WTC11 (cell line): ENCODE data around the gene TRMT1L. TPM values are rescaled to one million over a fixed set of nuclear protein-coding genes. Genes with fewer than 3 reads are reported as not detected.

Experiments
- ATAC-seq: fragments of 200-7000 bp; cut with Tn5 transposase; 2 replicates; pipeline ENCODE4 v1.10.0; 2021; ENCODE audit warnings: mild to moderate bottlenecking, moderate library complexity
- CTCF ChIA-PET: fragments of 300-600 bp; sonication (Branson Sonifier 250); formaldehyde crosslinking; loops from one replicate; lab custom pipeline; 2021; ENCODE audit warnings: antibody characterized with exemption; lab: Charles Lee
- POLR2A ChIA-PET: fragments of 350-600 bp; sonication (Branson Sonifier 250); formaldehyde crosslinking; loops from one replicate; lab custom pipeline; 2021; ENCODE audit warnings: antibody characterized with exemption; lab: Charles Lee
- DNase-seq: peaks from one replicate; pipeline ENCODE4 v3.0.0; 2021; ENCODE audit warnings: low spot score
- H3K27ac Mint-ChIP-seq: 2 replicates; pipeline ENCODE4 v1.8.0; 2021; ENCODE audit warnings: mixed read lengths
- H3K27me3 Mint-ChIP-seq: 2 replicates; pipeline ENCODE4 v1.8.0; 2021; ENCODE audit warnings: low read depth, mild to moderate bottlenecking, moderate library complexity, mixed read lengths
- H3K36me3 Mint-ChIP-seq: 2 replicates; pipeline ENCODE4 v1.8.0; 2021; ENCODE audit warnings: mixed read lengths
- H3K4me1 Mint-ChIP-seq: 2 replicates; pipeline ENCODE4 v1.8.0; 2022; ENCODE audit warnings: mixed read lengths
- H3K4me3 Mint-ChIP-seq: 2 replicates; pipeline ENCODE4 v1.8.0; 2021; ENCODE audit warnings: mild to moderate bottlenecking, moderate library complexity, mixed read lengths
- H3K9me3 Mint-ChIP-seq: 2 replicates; pipeline ENCODE4 v1.8.0; 2021; ENCODE audit warnings: mixed read lengths
- AFF4 ChIP-seq: sonication (generic); formaldehyde crosslinking; IDR thresholded peaks from 2 replicates; pipeline ENCODE4 v1.8.1; 2023; ENCODE audit warnings: mild to moderate bottlenecking, missing genetic modification reagents, borderline replicate concordance
- ATF3 ChIP-seq: sonication (generic); formaldehyde crosslinking; conservative IDR thresholded peaks from 2 replicates; pipeline ENCODE4 v1.8.1; 2022; ENCODE audit warnings: mild to moderate bottlenecking, missing genetic modification reagents
- CREB1 ChIP-seq: sonication (generic); formaldehyde crosslinking; IDR thresholded peaks from 2 replicates; pipeline ENCODE4 v1.8.0; 2023; ENCODE audit warnings: mild to moderate bottlenecking, missing genetic modification reagents
- ELF4 ChIP-seq: sonication (generic); formaldehyde crosslinking; IDR thresholded peaks from 2 replicates; pipeline ENCODE4 v1.8.1; 2022; ENCODE audit warnings: low read depth, mild to moderate bottlenecking, moderate library complexity, missing genetic modification reagents
- EMX1 ChIP-seq: fragments of 250-450 bp; sonication (Bioruptor Pico); IDR thresholded peaks from 2 replicates; pipeline ENCODE4 v1.8.0; 2021; ENCODE audit warnings: mild to moderate bottlenecking
- FOXJ3 ChIP-seq: sonication (generic); formaldehyde crosslinking; IDR thresholded peaks from 2 replicates; pipeline ENCODE4 v1.9.0; 2021; ENCODE audit warnings: missing genetic modification reagents, mild to moderate bottlenecking, borderline replicate concordance
- NFYB ChIP-seq: sonication (generic); formaldehyde crosslinking; conservative IDR thresholded peaks from 2 replicates; pipeline ENCODE4 v1.8.0; 2022; ENCODE audit warnings: low read depth, missing genetic modification reagents
- NR1H2 ChIP-seq: sonication (generic); formaldehyde crosslinking; IDR thresholded peaks from 2 replicates; pipeline ENCODE4 v1.9.0; 2021; ENCODE audit warnings: mild to moderate bottlenecking, moderate library complexity, missing genetic modification reagents
- RORB ChIP-seq: fragments of 250-450 bp; sonication (Bioruptor Pico); IDR thresholded peaks from 2 replicates; pipeline ENCODE4 v1.9.0; 2021; ENCODE audit warnings: mild to moderate bottlenecking
- ZNF138 ChIP-seq: sonication (generic); formaldehyde crosslinking; conservative IDR thresholded peaks from 2 replicates; pipeline ENCODE4 v1.8.1; 2022; ENCODE audit warnings: mild to moderate bottlenecking, moderate library complexity, missing genetic modification reagents
- ZNF317 ChIP-seq: sonication (generic); formaldehyde crosslinking; IDR thresholded peaks from 2 replicates; pipeline ENCODE4 v1.8.1; 2023; ENCODE audit warnings: low read depth, mild to moderate bottlenecking, moderate library complexity, missing genetic modification reagents, borderline replicate concordance
- ZNF416 ChIP-seq: fragments of 250-450 bp; sonication (Bioruptor Pico); IDR thresholded peaks from 2 replicates; pipeline ENCODE4 v1.9.0; 2021; ENCODE audit warnings: mild to moderate bottlenecking, inconsistent platforms
- total RNA-seq: library from RNA; stranded (reverse); gene quantifications from 3 replicates; pipeline ENCODE4 v1.2.3, GENCODE V29; 2021
- TF ChIP-seq, protein P1 (sequence below): fragments of 250-450 bp; sonication (Bioruptor Pico); IDR thresholded peaks from 2 replicates; pipeline ENCODE4 v1.9.0; 2021; ENCODE audit warnings: moderate library complexity, mild to moderate bottlenecking, inconsistent platforms, borderline replicate concordance
- TF ChIP-seq, protein P2 (sequence below): sonication (generic); formaldehyde crosslinking; IDR thresholded peaks from 2 replicates; pipeline ENCODE4 v1.8.0; 2022; ENCODE audit warnings: missing genetic modification reagents
- TF ChIP-seq, protein P3 (sequence below): sonication (generic); formaldehyde crosslinking; IDR thresholded peaks from 2 replicates; pipeline ENCODE4 v1.8.1; 2022; ENCODE audit warnings: mild to moderate bottlenecking, moderate library complexity, missing genetic modification reagents
- TF ChIP-seq, protein P4 (sequence below): sonication (generic); formaldehyde crosslinking; IDR thresholded peaks from 2 replicates; pipeline ENCODE4 v1.8.1; 2023; ENCODE audit warnings: mild to moderate bottlenecking, missing genetic modification reagents
- TF ChIP-seq, protein P5 (sequence below): fragments of 250-450 bp; sonication (Bioruptor Pico); IDR thresholded peaks from 2 replicates; pipeline ENCODE4 v1.8.0; 2021; ENCODE audit warnings: mild to moderate bottlenecking

TRMT1L gene
- total RNA-seq, 1 experiment from 2014 or later = 24.7 TPM

DNA sequence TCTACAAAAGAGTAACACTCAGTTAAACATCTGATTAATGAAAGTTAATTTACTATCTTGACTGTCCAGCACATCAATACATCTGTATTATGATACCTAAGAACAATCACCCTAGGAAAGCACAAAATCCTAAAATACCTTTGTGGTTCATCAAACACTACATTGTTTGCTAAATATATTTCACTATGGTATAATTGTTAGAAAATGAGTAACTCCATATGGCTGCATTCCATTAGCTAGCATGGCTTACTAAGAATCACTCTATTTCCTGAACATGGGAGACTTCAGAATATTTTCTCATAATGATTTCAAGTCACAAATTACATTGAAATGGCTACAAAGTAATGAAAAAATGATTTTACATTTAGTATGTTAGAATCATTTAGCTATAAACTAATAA, 12.5 kb downstream of the TRMT1L start:
- no peaks in the 10 kb centered on the region for H3K9me3 Mint-ChIP-seq
- no peaks in the 10 kb centered on the region for H3K4me1 Mint-ChIP-seq
- H3K4me3 Mint-ChIP-seq = no peak overlapping the region
- POLR2A ChIA-PET = no interaction called here
- peaks cover 28% of the 10 kb centered on the region for H3K36me3 Mint-ChIP-seq
- TF ChIP-seq NR1H2 (CRISPR knock-in tag) = no peak
- no peak for TF ChIP-seq ZNF317
- TF ChIP-seq, protein P1, sequence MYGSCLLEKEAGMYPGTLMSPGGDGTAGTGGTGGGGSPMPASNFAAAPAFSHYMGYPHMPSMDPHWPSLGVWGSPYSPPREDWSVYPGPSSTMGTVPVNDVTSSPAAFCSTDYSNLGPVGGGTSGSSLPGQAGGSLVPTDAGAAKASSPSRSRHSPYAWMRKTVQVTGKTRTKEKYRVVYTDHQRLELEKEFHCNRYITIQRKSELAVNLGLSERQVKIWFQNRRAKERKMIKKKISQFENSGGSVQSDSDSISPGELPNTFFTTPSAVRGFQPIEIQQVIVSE (CRISPR knock-in tag) = no peak
- TF ChIP-seq, all 79 proteins: peak for 0
- Mint-ChIP-seq H3K27me3 (no peaks in the 10 kb centered on the region), H3K27ac (no peak overlapping the region)
- DNase-seq (no peak), ATAC-seq (no peak)
- CTCF ChIA-PET = no interaction called here

DNA sequence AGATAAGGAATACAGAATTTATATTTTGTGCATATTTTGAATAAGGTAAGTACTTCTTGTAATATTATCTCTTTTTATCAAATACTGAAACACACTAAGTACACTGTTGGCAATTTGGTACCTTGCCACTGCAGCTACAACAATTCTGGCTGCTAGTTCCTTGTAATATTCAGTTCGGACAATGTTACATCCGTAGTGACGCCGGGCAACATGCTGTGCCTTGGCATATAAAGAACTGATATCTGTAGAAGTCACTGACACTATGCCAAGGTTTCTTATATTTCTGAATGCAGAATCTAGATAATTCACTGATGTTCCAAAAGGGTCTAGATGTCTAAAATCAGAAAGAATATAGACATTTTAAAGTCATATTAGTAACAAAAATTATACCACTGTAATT, 17.5 kb downstream of the TRMT1L start:
- no peak for TF ChIP-seq ZNF416 (CRISPR knock-in tag)
- TF ChIP-seq, protein P2, sequence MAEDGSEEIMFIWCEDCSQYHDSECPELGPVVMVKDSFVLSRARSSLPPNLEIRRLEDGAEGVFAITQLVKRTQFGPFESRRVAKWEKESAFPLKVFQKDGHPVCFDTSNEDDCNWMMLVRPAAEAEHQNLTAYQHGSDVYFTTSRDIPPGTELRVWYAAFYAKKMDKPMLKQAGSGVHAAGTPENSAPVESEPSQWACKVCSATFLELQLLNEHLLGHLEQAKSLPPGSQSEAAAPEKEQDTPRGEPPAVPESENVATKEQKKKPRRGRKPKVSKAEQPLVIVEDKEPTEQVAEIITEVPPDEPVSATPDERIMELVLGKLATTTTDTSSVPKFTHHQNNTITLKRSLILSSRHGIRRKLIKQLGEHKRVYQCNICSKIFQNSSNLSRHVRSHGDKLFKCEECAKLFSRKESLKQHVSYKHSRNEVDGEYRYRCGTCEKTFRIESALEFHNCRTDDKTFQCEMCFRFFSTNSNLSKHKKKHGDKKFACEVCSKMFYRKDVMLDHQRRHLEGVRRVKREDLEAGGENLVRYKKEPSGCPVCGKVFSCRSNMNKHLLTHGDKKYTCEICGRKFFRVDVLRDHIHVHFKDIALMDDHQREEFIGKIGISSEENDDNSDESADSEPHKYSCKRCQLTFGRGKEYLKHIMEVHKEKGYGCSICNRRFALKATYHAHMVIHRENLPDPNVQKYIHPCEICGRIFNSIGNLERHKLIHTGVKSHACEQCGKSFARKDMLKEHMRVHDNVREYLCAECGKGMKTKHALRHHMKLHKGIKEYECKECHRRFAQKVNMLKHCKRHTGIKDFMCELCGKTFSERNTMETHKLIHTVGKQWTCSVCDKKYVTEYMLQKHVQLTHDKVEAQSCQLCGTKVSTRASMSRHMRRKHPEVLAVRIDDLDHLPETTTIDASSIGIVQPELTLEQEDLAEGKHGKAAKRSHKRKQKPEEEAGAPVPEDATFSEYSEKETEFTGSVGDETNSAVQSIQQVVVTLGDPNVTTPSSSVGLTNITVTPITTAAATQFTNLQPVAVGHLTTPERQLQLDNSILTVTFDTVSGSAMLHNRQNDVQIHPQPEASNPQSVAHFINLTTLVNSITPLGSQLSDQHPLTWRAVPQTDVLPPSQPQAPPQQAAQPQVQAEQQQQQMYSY (CRISPR knock-in tag) = no peak
- Mint-ChIP-seq H3K27me3 (no peaks in the 10 kb centered on the region), H3K36me3 (peaks cover 25% of the 10 kb centered on the region), H3K9me3 (no peaks in the 10 kb centered on the region), H3K4me1 (no peaks in the 10 kb centered on the region), H3K4me3 (no peak overlapping the region), H3K27ac (no peak overlapping the region)
- POLR2A ChIA-PET = no interaction called here
- no peak for ATAC-seq
- CTCF ChIA-PET = no interaction called here
- DNase-seq = no peak

GRCh38 chr1:185137896-185138545, 18.7 kb downstream of the TRMT1L start:
- Mint-ChIP-seq H3K27me3 (no peaks in the 10 kb centered on the region), H3K4me3 (no peak overlapping the region), H3K36me3 (peaks cover 37% of the 10 kb centered on the region), H3K27ac (no peak overlapping the region), H3K9me3 (no peaks in the 10 kb centered on the region)
- ATAC-seq (no peak), DNase-seq (no peak)
- ChIA-PET CTCF (interaction anchor here (0.6 kb wide), 1 partner anchor 10 kb away, joined by 4 read pairs; no protein-coding TSS in a partner anchor), POLR2A (no interaction called here)
- TF ChIP-seq AFF4 (no peak), ATF3 (CRISPR knock-in tag) (no peak), CREB1 (no peak), FOXJ3 (CRISPR knock-in tag) (no peak), NFYB (CRISPR knock-in tag) (no peak), ZNF138 (CRISPR knock-in tag) (no peak), ELF4 (CRISPR knock-in tag) (no peak), EMX1 (CRISPR knock-in tag) (no peak), RORB (CRISPR knock-in tag) (no peak)
- TF ChIP-seq, protein P3, sequence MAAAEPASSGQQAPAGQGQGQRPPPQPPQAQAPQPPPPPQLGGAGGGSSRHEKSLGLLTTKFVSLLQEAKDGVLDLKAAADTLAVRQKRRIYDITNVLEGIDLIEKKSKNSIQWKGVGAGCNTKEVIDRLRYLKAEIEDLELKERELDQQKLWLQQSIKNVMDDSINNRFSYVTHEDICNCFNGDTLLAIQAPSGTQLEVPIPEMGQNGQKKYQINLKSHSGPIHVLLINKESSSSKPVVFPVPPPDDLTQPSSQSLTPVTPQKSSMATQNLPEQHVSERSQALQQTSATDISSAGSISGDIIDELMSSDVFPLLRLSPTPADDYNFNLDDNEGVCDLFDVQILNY (CRISPR knock-in tag) = no peak
- TF ChIP-seq, protein P4, sequence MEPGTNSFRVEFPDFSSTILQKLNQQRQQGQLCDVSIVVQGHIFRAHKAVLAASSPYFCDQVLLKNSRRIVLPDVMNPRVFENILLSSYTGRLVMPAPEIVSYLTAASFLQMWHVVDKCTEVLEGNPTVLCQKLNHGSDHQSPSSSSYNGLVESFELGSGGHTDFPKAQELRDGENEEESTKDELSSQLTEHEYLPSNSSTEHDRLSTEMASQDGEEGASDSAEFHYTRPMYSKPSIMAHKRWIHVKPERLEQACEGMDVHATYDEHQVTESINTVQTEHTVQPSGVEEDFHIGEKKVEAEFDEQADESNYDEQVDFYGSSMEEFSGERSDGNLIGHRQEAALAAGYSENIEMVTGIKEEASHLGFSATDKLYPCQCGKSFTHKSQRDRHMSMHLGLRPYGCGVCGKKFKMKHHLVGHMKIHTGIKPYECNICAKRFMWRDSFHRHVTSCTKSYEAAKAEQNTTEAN (CRISPR knock-in tag) = no peak
- TF ChIP-seq, protein P5, sequence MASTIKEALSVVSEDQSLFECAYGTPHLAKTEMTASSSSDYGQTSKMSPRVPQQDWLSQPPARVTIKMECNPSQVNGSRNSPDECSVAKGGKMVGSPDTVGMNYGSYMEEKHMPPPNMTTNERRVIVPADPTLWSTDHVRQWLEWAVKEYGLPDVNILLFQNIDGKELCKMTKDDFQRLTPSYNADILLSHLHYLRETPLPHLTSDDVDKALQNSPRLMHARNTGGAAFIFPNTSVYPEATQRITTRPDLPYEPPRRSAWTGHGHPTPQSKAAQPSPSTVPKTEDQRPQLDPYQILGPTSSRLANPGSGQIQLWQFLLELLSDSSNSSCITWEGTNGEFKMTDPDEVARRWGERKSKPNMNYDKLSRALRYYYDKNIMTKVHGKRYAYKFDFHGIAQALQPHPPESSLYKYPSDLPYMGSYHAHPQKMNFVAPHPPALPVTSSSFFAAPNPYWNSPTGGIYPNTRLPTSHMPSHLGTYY (CRISPR knock-in tag) = no peak
- TF ChIP-seq, all 79 proteins: peak for 0
- no peaks in the 10 kb centered on the region for H3K4me1 Mint-ChIP-seq
